Epithelial cell of esophagus (primary cell): ENCODE data around the gene MCRIP1.
"Not testable (repeated sequence)": the region's sequence is repeated elsewhere in the genome, so short reads cannot be mapped to it uniquely, and the experiment has no call there.

Source experiments
- DNase-seq: peaks from one replicate; pipeline ENCODE4 v3.0.0; 2010; ENCODE audit warnings: low read depth
- H3K4me3 ChIP-seq: 2 replicates; pipeline ENCODE4 v1.5.1; 2011; ENCODE audit warnings: mild to moderate bottlenecking, low read length, control low read depth
- TF ChIP-seq, protein P1 (sequence below): IDR thresholded peaks from 2 replicates; pipeline ENCODE4 v1.5.1; 2011; ENCODE audit warnings: low read depth, mild to moderate bottlenecking, low read length, control low read depth, inconsistent platforms; ENCODE audit not compliant: insufficient read depth; ENCODE audit errors: missing control alignments

MCRIP1 gene

DNA sequence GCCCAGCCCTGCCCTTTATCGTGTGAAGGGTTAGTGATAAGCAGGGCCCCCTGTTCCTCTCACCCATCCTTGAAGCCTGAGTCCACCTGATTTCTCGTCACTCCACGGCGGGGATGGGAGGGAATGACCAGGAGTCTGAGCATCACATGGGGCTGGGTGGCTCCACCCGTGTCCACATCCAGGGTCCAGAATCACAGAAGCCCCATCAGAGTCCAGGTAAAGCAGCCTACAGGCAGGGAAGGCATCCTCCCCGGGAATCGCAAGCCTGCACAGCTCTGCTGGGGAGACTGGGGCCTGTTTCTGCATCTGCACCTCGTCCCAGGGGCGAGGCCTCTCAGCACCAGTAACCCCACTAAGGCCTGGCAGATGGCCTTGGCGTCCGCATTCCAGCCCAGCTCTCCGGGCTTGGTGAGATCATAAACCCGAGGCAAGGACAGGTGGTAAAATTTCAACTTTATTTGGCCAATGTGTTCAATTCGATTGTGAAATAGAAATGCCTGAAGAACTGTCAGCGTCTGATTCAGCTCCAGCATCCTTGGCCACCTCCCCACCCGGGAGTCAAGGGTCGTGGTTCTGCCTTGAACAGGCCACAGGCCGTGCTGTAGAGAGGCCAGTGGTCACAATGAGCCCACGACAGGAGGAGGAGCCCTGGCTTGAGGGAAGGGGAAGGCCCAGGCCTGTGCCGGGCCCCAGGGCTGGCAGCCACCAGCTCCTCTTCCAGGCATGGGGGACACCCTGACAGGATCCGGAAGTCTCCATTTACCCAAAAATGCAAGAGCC, 9.8 kb upstream of the MCRIP1 start:
- TF ChIP-seq, protein P1, sequence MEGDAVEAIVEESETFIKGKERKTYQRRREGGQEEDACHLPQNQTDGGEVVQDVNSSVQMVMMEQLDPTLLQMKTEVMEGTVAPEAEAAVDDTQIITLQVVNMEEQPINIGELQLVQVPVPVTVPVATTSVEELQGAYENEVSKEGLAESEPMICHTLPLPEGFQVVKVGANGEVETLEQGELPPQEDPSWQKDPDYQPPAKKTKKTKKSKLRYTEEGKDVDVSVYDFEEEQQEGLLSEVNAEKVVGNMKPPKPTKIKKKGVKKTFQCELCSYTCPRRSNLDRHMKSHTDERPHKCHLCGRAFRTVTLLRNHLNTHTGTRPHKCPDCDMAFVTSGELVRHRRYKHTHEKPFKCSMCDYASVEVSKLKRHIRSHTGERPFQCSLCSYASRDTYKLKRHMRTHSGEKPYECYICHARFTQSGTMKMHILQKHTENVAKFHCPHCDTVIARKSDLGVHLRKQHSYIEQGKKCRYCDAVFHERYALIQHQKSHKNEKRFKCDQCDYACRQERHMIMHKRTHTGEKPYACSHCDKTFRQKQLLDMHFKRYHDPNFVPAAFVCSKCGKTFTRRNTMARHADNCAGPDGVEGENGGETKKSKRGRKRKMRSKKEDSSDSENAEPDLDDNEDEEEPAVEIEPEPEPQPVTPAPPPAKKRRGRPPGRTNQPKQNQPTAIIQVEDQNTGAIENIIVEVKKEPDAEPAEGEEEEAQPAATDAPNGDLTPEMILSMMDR, result no peak
- peak; percentile 48 for DNase-seq
- no peak overlapping the region for H3K4me3 ChIP-seq

DNA sequence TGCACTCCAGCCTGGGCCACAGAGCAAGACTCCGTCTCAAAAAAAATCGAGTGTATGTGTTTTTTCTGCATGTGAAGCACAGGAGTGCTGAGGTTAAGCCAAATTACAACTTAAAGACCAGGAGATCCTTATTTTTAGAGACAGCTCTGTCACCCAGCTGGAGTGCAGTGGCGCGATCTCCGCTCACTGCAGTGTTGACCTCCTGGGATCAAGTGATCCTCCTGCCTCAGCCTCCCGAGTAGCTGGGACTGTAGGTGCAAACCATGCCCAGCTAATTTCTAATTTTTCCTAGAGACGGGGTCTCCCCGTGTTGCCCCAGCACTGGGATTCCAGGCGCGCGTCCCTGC, 9.3 kb upstream of the MCRIP1 start:
- TF ChIP-seq, protein P1, result no peak

DNA sequence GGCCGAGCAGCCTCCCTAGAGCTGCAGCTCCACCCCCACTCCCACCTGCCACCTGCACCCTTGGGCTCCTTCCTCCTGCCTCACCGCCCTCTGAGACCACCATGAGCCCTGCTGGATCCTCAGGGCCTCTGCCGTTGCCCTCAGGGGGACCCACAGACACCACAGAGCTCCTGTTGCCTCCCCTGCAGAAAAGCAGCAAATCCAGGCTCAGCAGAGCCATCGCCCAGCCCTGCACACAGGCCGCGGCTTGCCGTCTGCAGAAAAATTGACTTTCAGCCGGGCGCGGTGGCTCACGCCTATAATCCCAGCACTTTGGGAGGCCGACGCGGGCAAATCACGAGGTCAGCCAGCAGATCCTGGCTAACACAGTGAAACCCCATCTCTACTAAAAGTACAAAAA, 8.8 kb upstream of the MCRIP1 start:
- TF ChIP-seq, protein P1, result no peak
- DNase-seq, result peak; percentile 48

More for the DNA sequence above, 9.3 kb upstream of the MCRIP1 start:
- no peak for DNase-seq
- no peak overlapping the region for H3K4me3 ChIP-seq

DNA sequence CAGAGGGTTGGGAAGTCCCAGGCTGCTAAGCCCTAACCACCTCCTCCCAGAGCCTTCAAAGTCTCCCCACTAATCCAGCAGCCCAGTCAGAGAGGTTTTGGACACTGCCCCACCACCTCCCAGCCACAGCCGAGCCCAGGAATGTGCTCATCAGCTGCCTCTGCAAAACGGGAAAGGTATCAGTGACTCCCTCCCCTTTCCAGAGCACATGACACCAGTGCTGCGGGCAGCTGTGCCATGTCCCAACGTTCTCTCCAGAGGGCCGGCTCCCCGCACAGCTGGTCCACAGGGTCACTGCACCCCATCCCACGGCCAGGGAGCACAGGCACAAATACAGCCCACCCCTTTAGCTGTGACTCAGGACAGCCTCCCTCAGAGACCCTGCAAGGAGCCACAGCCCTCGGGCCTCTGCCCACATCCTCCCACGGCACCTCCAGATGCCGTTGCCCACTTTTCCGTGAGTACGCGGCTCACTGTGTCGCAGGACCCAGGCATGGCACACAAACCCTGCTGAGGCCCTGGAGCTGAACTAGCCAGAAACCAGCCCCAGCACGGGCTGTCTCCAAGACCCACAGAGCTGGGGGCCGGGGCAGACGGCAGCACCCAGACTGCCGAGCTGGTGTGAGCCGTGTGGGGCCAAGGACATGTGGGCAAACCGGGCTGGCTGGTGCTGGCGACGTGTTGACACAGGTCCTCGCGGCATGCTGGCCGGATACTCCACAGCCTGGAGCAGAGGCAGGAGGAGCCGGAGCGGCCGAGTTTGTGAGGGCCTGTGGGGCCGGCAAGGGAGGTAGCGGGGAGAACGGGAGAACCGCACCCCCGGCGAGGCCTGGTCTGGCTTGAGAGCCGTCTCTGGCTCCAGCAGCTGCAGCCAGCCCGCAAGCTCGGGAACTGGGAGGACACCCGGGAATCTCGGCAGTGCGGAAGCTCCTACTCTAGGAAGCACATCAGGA, 8.0 kb upstream of the MCRIP1 start:
- peak; percentile 95 for DNase-seq
- TF ChIP-seq, protein P1, result no peak
- peak overlapping the region; percentile 24 for H3K4me3 ChIP-seq

More for the DNA sequence above, 8.8 kb upstream of the MCRIP1 start:
- H3K4me3 ChIP-seq, result peak overlapping the region; percentile 21

DNA sequence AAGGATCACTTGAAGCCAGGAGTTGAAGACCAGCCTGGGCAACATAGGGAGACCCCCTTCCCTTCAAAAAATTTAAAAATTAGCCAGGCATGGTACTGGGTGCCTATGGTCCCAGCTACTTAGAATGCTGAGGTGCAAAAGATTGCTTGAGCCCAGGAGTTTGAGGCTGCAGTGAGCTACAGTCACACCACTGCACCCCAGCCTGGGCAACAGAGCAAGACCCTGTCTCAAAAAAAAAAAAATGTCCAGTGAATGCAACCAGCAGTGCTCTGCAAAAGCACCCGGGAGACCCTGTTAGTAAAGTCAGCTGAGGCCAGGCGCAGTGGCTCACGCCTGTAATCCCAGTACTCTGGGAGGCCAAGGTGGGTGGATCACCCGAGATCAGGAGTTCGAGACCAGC, 7.0 kb upstream of the MCRIP1 start:
- H3K4me3 ChIP-seq, DNase-seq: not testable (repeated sequence)

DNA sequence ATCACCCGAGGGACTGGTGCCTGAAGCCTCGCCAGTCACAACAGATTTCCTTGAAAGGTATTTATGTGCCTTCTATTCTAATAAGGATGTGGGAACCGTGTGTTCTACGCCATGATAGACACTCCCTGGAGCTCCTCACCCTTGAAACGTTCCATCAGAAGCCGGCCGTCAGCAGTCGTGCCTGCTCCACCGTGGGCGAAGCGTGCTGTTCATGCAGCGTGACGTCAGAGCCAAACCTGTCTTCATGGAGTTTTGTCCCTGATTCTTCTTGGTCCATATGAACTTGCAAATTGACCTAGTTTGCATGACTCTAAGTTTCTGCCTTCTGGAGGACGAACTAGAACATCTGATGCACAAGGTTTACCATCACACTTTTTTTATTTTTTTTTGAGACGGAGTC, 6.2 kb upstream of the MCRIP1 start:
- DNase-seq, result no peak
- H3K4me3 ChIP-seq, result no peak overlapping the region
- TF ChIP-seq, protein P1, result no peak

DNA sequence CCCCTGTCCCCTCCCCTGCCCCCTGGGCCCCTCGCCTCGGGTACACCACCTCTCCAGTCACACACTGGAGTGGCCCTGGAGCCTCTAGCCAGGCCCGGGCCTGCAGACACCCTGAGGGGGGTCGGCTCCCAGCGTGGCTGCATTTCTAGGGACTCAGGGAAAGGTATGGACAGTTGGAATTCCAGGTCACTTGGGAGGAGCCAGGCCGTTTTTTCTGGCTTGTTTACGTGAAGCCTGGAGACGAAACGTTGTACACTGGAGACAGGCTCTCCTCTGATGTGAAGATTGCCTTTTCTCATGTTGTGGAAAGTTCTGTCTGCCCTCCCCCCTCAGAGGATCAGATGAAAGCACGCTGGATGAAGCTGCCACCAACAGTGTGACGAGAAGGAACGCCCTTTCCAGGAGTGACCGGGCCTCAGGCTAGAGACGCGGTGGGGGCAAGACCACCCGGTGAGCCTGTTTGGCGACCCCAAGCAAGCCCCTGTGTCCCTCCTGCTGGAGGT, 5.7 kb upstream of the MCRIP1 start:
- H3K4me3 ChIP-seq, result no peak overlapping the region
- TF ChIP-seq, protein P1, result no peak
- DNase-seq, result no peak
